Activated T-cell treated with anti-CD3 and anti-CD28 coated beads, Interleukin-2, amount 50 U/mL, for 4 hours (primary cell): ENCODE results near the gene DGLUCY. TPM values are rescaled to one million over a fixed set of nuclear protein-coding genes. Genes with fewer than 3 reads are reported as not detected.

ENCODE experiments used
- ATAC-seq, 2 donors: fragments of 200-7000 bp; cut with Tn5 transposase; one replicate each; pipeline ENCODE4 v1.10.0; 2021
- DNase-seq: peaks from one replicate; pipeline ENCODE4 v3.0.0-alpha.2; 2020
- H3K27me3 Mint-ChIP-seq: one replicate; pipeline ENCODE4 v1.8.0; 2021; ENCODE audit warnings: low read depth, mixed read lengths
- H3K36me3 Mint-ChIP-seq: one replicate; pipeline ENCODE4 v1.8.0; 2022; ENCODE audit warnings: mixed read lengths; ENCODE audit not compliant: insufficient read depth
- H3K4me1 Mint-ChIP-seq: one replicate; pipeline ENCODE4 v1.8.0; 2021; ENCODE audit warnings: low read depth, mixed read lengths
- H3K4me3 Mint-ChIP-seq: one replicate; pipeline ENCODE4 v1.8.0; 2021; ENCODE audit warnings: mild to moderate bottlenecking, moderate library complexity, mixed read lengths
- H3K9me3 Mint-ChIP-seq: one replicate; pipeline ENCODE4 v1.8.0; 2021; ENCODE audit warnings: mixed read lengths
- total RNA-seq, 3 donors: library from RNA; stranded (reverse); gene quantifications; one replicate each; pipeline ENCODE4 v1.2.1, GENCODE V29; 2021

Gene DGLUCY
- total RNA-seq, 3 donors from 2014 or later: 25.1 to 29.0 (median 26.7) TPM

GRCh38 chr14:91229005-91229382, 115.1 kb downstream of the DGLUCY start:
- DNase-seq (no peak), ATAC-seq (no peak)
- peaks cover 91% of the 10 kb centered on the region for H3K4me1 Mint-ChIP-seq
- H3K36me3 Mint-ChIP-seq: peaks cover 20% of the 10 kb centered on the region
- no peaks in the 10 kb centered on the region for H3K27me3 Mint-ChIP-seq
- H3K4me3 Mint-ChIP-seq: peak overlapping the region; percentile 74
- H3K9me3 Mint-ChIP-seq: peaks cover 8% of the 10 kb centered on the region

GRCh38 chr14:91229743-91230200, 115.9 kb downstream of the DGLUCY start:
- Mint-ChIP-seq H3K27me3 (no peaks in the 10 kb centered on the region), H3K9me3 (peaks cover 8% of the 10 kb centered on the region), H3K36me3 (peaks cover 26% of the 10 kb centered on the region), H3K4me3 (peak overlapping the region; percentile 74), H3K4me1 (peaks cover 94% of the 10 kb centered on the region)
- DNase-seq: peak; percentile 48
- ATAC-seq: peak; percentile 30 to 31

GRCh38 chr14:91230397-91231035, 116.6 kb downstream of the DGLUCY start:
- no peaks in the 10 kb centered on the region for H3K27me3 Mint-ChIP-seq
- peaks cover 20% of the 10 kb centered on the region for H3K36me3 Mint-ChIP-seq
- no peak for DNase-seq
- peak overlapping the region; percentile 74 for H3K4me3 Mint-ChIP-seq
- ATAC-seq: no peak
- peaks cover 90% of the 10 kb centered on the region for H3K4me1 Mint-ChIP-seq
- H3K9me3 Mint-ChIP-seq: peaks cover 8% of the 10 kb centered on the region

- H3K36me3 Mint-ChIP-seq: peaks cover 27% of the 10 kb centered on the region
- peaks cover 86% of the 10 kb centered on the region for H3K4me1 Mint-ChIP-seq
- DNase-seq (no peak), ATAC-seq (no peak)
- H3K4me3 Mint-ChIP-seq: peak overlapping the region; percentile 74
- H3K27me3 Mint-ChIP-seq: no peaks in the 10 kb centered on the region
- H3K9me3 Mint-ChIP-seq: peaks cover 8% of the 10 kb centered on the region
Measured at GRCh38 chr14:91231446-91231845, 117.6 kb downstream of the DGLUCY start.

GRCh38 chr14:91232052-91232451, 118.2 kb downstream of the DGLUCY start:
- Mint-ChIP-seq H3K4me1 (peaks cover 80% of the 10 kb centered on the region), H3K9me3 (peaks cover 8% of the 10 kb centered on the region), H3K36me3 (peaks cover 27% of the 10 kb centered on the region), H3K4me3 (no peak overlapping the region), H3K27me3 (no peaks in the 10 kb centered on the region)
- DNase-seq (no peak), ATAC-seq (no peak)

- DNase-seq (no peak), ATAC-seq (no peak)
- Mint-ChIP-seq H3K4me1 (peaks cover 78% of the 10 kb centered on the region), H3K4me3 (no peak overlapping the region), H3K36me3 (peaks cover 29% of the 10 kb centered on the region), H3K27me3 (no peaks in the 10 kb centered on the region), H3K9me3 (peaks cover 8% of the 10 kb centered on the region)
Measured at GRCh38 chr14:91232603-91233002, 118.7 kb downstream of the DGLUCY start.

- Mint-ChIP-seq H3K9me3 (peaks cover 8% of the 10 kb centered on the region), H3K4me3 (no peak overlapping the region), H3K36me3 (peaks cover 35% of the 10 kb centered on the region), H3K4me1 (peaks cover 78% of the 10 kb centered on the region), H3K27me3 (no peaks in the 10 kb centered on the region)
- DNase-seq: no peak
- ATAC-seq: no peak
Measured at GRCh38 chr14:91233936-91234790, 120.3 kb downstream of the DGLUCY start.

- ATAC-seq: no peak
- peaks cover 78% of the 10 kb centered on the region for H3K4me1 Mint-ChIP-seq
Measured at GRCh38 chr14:91234791-91235114, 120.9 kb downstream of the DGLUCY start.

GRCh38 chr14:91235841-91236240, 122.0 kb downstream of the DGLUCY start:
- Mint-ChIP-seq H3K4me3 (no peak overlapping the region), H3K4me1 (peaks cover 76% of the 10 kb centered on the region), H3K27me3 (no peaks in the 10 kb centered on the region), H3K9me3 (peaks cover 5% of the 10 kb centered on the region), H3K36me3 (peaks cover 32% of the 10 kb centered on the region)
- DNase-seq (no peak), ATAC-seq (no peak)

More at GRCh38 chr14:91234791-91235114, 120.9 kb downstream of the DGLUCY start:
- Mint-ChIP-seq H3K27me3 (no peaks in the 10 kb centered on the region), H3K36me3 (peaks cover 35% of the 10 kb centered on the region), H3K9me3 (peaks cover 8% of the 10 kb centered on the region), H3K4me3 (no peak overlapping the region)
- DNase-seq: no peak

GRCh38 chr14:91237219-91237618, 123.3 kb downstream of the DGLUCY start:
- no peak overlapping the region for H3K4me3 Mint-ChIP-seq
- H3K36me3 Mint-ChIP-seq: peaks cover 29% of the 10 kb centered on the region
- H3K27me3 Mint-ChIP-seq: no peaks in the 10 kb centered on the region
- ATAC-seq (no peak), DNase-seq (no peak)
- peaks cover 3% of the 10 kb centered on the region for H3K9me3 Mint-ChIP-seq
- H3K4me1 Mint-ChIP-seq: peaks cover 76% of the 10 kb centered on the region

- DNase-seq: no peak
- no peak overlapping the region for H3K4me3 Mint-ChIP-seq
- ATAC-seq: no peak
- H3K27me3 Mint-ChIP-seq: no peaks in the 10 kb centered on the region
- peaks cover 75% of the 10 kb centered on the region for H3K4me1 Mint-ChIP-seq
- H3K36me3 Mint-ChIP-seq: peaks cover 24% of the 10 kb centered on the region
- peaks cover 3% of the 10 kb centered on the region for H3K9me3 Mint-ChIP-seq
Measured at GRCh38 chr14:91238085-91238484, 124.2 kb downstream of the DGLUCY start.

GRCh38 chr14:91238661-91239060, 124.8 kb downstream of the DGLUCY start:
- DNase-seq (no peak), ATAC-seq (no peak)
- H3K9me3 Mint-ChIP-seq: peaks cover 3% of the 10 kb centered on the region
- peaks cover 24% of the 10 kb centered on the region for H3K36me3 Mint-ChIP-seq
- no peaks in the 10 kb centered on the region for H3K27me3 Mint-ChIP-seq
- H3K4me3 Mint-ChIP-seq: no peak overlapping the region
- H3K4me1 Mint-ChIP-seq: peaks cover 76% of the 10 kb centered on the region

GRCh38 chr14:91241863-91242262, 128.0 kb downstream of the DGLUCY start:
- no peaks in the 10 kb centered on the region for H3K27me3 Mint-ChIP-seq
- peaks cover 93% of the 10 kb centered on the region for H3K4me1 Mint-ChIP-seq
- H3K9me3 Mint-ChIP-seq: peaks cover 3% of the 10 kb centered on the region
- ATAC-seq (no peak), DNase-seq (no peak)
- peak overlapping the region; percentile 78 for H3K4me3 Mint-ChIP-seq
- peaks cover 11% of the 10 kb centered on the region for H3K36me3 Mint-ChIP-seq

- H3K9me3 Mint-ChIP-seq: peaks cover 8% of the 10 kb centered on the region
- H3K36me3 Mint-ChIP-seq: peaks cover 13% of the 10 kb centered on the region
- ATAC-seq: no peak
- DNase-seq: no peak
- H3K4me3 Mint-ChIP-seq: peak overlapping the region; percentile 78
- H3K4me1 Mint-ChIP-seq: peaks cover 96% of the 10 kb centered on the region
- H3K27me3 Mint-ChIP-seq: no peaks in the 10 kb centered on the region
Measured at GRCh38 chr14:91242635-91243034, 128.8 kb downstream of the DGLUCY start.

GRCh38 chr14:91243074-91243471, 129.2 kb downstream of the DGLUCY start:
- H3K4me3 Mint-ChIP-seq: peak overlapping the region; percentile 78
- H3K36me3 Mint-ChIP-seq: peaks cover 11% of the 10 kb centered on the region
- ATAC-seq: no peak

More at GRCh38 chr14:91243074-91243471, 129.2 kb downstream of the DGLUCY start:
- no peak for DNase-seq
- Mint-ChIP-seq H3K4me1 (peaks cover 96% of the 10 kb centered on the region), H3K27me3 (no peaks in the 10 kb centered on the region), H3K9me3 (peaks cover 8% of the 10 kb centered on the region)
